Neural crest cell (in vitro differentiated cells): ENCODE results near the gene RPRD2. TPM values are rescaled to one million over a fixed set of nuclear protein-coding genes. Genes with fewer than 3 reads are reported as not detected.
A peak's percentile ranks its signal among the peaks of the same experiment; 100 is the strongest.

Experiments
- DNase-seq: peaks from one replicate; pipeline ENCODE4 v3.0.0; 2021; ENCODE audit warnings: low read depth, mixed read lengths, low spot score
- H3K27ac Mint-ChIP-seq: one replicate; pipeline ENCODE4 v1.8.0; 2021; ENCODE audit warnings: mild to moderate bottlenecking, mixed read lengths; ENCODE audit not compliant: unreplicated experiment
- H3K27me3 Mint-ChIP-seq: 2 replicates; pipeline ENCODE4 v1.8.0; 2021; ENCODE audit warnings: low read depth, mild to moderate bottlenecking, mixed read lengths
- H3K36me3 Mint-ChIP-seq: 2 replicates; pipeline ENCODE4 v1.8.0; 2021; ENCODE audit warnings: low read depth, mild to moderate bottlenecking, mixed read lengths
- H3K4me1 Mint-ChIP-seq: 2 replicates; pipeline ENCODE4 v1.8.0; 2021; ENCODE audit warnings: mixed read lengths
- H3K4me3 Mint-ChIP-seq: one replicate; pipeline ENCODE4 v1.8.0; 2021; ENCODE audit warnings: mild to moderate bottlenecking, mixed read lengths
- H3K9me3 Mint-ChIP-seq: 2 replicates; pipeline ENCODE4 v1.8.0; 2021; ENCODE audit warnings: mixed read lengths
- CTCF ChIP-seq: fragments of 200-600 bp; sonication (generic); conservative IDR thresholded peaks from 2 replicates; pipeline ENCODE4 v1.5.0; 2021; ENCODE audit warnings: antibody characterized with exemption, mild to moderate bottlenecking
- total RNA-seq: library from RNA; stranded (reverse); gene quantifications from 2 replicates; pipeline ENCODE4 v1.2.1, GENCODE V29; 2021

The RPRD2 gene
- total RNA-seq, 1 donor from 2014 or later = 40.8 TPM

- H3K27ac Mint-ChIP-seq = no peak overlapping the region
- no peak for DNase-seq
Observed at GRCh38 chr1:150513351-150513791, 149.4 kb downstream of the RPRD2 start.

GRCh38 chr1:150514260-150514659 lies 150.3 kb downstream of the RPRD2 start:
- no peak for TF ChIP-seq CTCF
- Mint-ChIP-seq H3K27ac (no peak overlapping the region), H3K4me1 (peaks cover 23% of the 10 kb centered on the region), H3K4me3 (peak overlapping the region; percentile 96), H3K9me3 (no peaks in the 10 kb centered on the region), H3K27me3 (peaks cover 4% of the 10 kb centered on the region), H3K36me3 (no peaks in the 10 kb centered on the region)
- DNase-seq = no peak

More at GRCh38 chr1:150513351-150513791, 149.4 kb downstream of the RPRD2 start:
- peaks cover 27% of the 10 kb centered on the region for H3K4me1 Mint-ChIP-seq
- no peaks in the 10 kb centered on the region for H3K36me3 Mint-ChIP-seq
- H3K9me3 Mint-ChIP-seq = no peaks in the 10 kb centered on the region
- peaks cover 4% of the 10 kb centered on the region for H3K27me3 Mint-ChIP-seq
- peak overlapping the region; percentile 96 for H3K4me3 Mint-ChIP-seq
- TF ChIP-seq CTCF = no peak

- no peak for DNase-seq
- peaks cover 4% of the 10 kb centered on the region for H3K27me3 Mint-ChIP-seq
- H3K4me3 Mint-ChIP-seq = peak overlapping the region; percentile 96
- H3K9me3 Mint-ChIP-seq = no peaks in the 10 kb centered on the region
- H3K27ac Mint-ChIP-seq = peak overlapping the region; percentile 88
- TF ChIP-seq CTCF = no peak
- no peaks in the 10 kb centered on the region for H3K36me3 Mint-ChIP-seq
- peaks cover 23% of the 10 kb centered on the region for H3K4me1 Mint-ChIP-seq
Observed at GRCh38 chr1:150514913-150515327, 151.0 kb downstream of the RPRD2 start.

GRCh38 chr1:150515328-150516049 lies 151.5 kb downstream of the RPRD2 start, which contains the start of gene FALEC:
TSS of gene FALEC (plus strand) at chr1:150515752.
- DNase-seq = peak; percentile 92
- H3K4me1 Mint-ChIP-seq = peaks cover 23% of the 10 kb centered on the region
- H3K9me3 Mint-ChIP-seq = no peaks in the 10 kb centered on the region
- no peak for TF ChIP-seq CTCF
- H3K36me3 Mint-ChIP-seq = no peaks in the 10 kb centered on the region
- peak within 1 kb of the TSS; percentile 88 for H3K27ac Mint-ChIP-seq
- H3K4me3 Mint-ChIP-seq = peak within 1 kb of the TSS; percentile 96
- peaks cover 4% of the 10 kb centered on the region for H3K27me3 Mint-ChIP-seq

GRCh38 chr1:150516050-150516591 lies 152.2 kb downstream of the RPRD2 start:
- Mint-ChIP-seq H3K4me3 (peak overlapping the region; percentile 96), H3K27ac (no peak overlapping the region), H3K9me3 (no peaks in the 10 kb centered on the region), H3K4me1 (peaks cover 23% of the 10 kb centered on the region), H3K36me3 (no peaks in the 10 kb centered on the region), H3K27me3 (peaks cover 4% of the 10 kb centered on the region)
- peak; percentile 20 for TF ChIP-seq CTCF
- no peak for DNase-seq
